NCI-H1694 (cell line): ENCODE measurements around the gene HOXA6.

ENCODE experiments used
- DNase-seq: peaks from one replicate; lab custom pipeline; 2025; lab: John Stamatoyannopoulos, UW

The HOXA6 gene

GRCh38 chr7:27107391-27108381, 39.9 kb downstream of the HOXA6 start:
- DNase-seq, result no peak

DNA sequence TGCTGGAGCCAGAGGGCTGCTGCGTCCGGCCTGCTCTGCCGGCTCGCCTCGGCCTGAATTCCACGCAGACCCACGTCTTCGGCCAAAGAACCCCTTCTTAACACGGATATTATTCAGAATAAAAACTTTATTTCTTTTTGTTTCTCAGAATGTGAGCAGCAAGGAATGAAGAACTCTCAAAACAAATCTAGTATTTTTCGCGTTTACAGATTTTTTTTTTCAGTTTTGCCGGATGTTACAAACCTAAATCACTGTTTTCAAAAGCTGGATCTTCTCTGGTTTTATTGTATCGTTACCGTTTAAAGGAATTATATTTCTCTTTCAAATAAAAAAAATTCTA, 40.7 kb downstream of the HOXA6 start:
- DNase-seq, result no peak

- DNase-seq, result no peak
Observed at GRCh38 chr7:27106181-27106900, 41.2 kb downstream of the HOXA6 start.

GRCh38 chr7:27105301-27106031, 42.1 kb downstream of the HOXA6 start:
- DNase-seq, result no peak

GRCh38 chr7:27104341-27105058, 43.1 kb downstream of the HOXA6 start:
- DNase-seq, result no peak

DNA sequence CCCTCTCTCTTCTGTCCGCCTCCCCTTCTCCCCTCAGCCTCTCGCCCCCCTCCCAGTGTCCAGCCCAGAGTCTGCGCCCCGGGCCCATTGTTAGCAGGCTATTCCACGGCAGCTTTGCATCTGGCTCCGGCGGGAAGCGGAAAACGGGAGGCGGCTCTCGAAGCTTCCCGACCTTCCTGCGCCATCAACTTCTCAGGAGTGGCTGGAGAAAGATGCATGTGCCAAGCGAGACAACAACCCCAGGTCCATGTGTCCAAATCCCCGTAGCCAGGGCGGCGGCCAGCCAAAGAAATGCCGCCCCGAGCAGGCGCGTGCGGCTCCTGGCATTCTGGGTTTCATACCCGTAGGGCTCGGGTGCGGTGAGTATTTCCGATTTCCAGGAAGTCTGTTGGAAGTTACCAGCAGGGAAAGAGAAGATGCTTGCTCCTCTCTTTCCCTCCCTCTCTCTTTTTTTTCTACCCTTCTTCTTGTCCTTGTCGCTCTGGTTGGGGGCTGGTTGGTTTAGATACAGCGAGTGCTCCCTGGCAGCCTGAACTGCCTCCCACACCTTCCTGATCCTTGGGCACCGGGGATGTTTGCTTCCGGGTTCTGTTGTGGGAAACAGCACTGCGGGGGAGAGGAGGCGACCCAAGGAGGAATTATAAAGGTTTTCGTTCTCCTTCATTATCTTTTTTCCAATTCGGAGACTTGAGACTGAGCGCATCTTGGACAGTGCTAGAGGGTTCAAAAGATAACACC, 43.9 kb downstream of the HOXA6 start:
- no peak for DNase-seq

DNA sequence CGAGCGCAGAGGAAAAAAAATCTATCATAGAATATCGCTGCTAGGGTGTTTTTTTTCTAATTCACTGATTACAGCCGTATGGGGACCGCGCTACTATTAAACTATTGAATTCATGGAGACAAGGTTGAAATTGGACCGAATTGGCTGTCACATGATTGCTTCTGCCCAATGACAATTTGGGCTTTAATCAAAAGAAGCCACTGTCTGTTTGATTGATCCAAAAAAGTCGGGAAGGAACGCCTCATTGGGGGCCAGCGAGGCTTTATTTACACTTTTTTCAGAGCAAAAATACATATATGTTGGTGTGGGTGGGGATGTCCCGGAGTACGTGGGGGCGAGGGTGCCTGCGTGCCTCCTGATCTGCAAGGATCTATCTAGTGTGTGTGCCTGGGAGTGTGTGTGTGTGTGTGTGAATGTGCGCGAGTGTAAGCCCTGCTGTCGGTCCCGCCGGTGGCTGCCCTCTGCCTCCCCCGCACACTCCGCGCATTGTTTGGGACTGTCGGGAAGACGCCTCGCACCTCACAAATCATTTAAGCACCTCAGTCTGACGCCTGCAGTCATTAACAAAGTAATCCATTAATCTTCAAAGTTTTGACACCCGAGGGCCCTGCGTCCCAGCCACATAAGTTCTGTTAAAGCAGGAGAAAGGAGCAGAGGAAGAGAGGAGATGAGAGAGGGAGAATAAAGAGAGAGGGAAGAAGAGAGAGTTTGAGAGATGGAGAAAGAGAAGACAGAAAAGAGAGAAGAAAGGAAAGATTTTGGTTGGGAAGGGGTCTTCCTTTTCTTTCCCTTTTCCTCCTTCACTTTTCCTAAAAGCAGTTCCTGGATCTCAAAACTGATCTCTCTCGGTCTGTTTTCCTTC, 44.8 kb downstream of the HOXA6 start, which contains the start of gene HOXA2:
Gene HOXA2, minus strand, starts transcription at position 103 of the 862 bp plus-strand sequence. CDS start 183 bp downstream, outside the sequence.
- DNase-seq, result no peak

DNA sequence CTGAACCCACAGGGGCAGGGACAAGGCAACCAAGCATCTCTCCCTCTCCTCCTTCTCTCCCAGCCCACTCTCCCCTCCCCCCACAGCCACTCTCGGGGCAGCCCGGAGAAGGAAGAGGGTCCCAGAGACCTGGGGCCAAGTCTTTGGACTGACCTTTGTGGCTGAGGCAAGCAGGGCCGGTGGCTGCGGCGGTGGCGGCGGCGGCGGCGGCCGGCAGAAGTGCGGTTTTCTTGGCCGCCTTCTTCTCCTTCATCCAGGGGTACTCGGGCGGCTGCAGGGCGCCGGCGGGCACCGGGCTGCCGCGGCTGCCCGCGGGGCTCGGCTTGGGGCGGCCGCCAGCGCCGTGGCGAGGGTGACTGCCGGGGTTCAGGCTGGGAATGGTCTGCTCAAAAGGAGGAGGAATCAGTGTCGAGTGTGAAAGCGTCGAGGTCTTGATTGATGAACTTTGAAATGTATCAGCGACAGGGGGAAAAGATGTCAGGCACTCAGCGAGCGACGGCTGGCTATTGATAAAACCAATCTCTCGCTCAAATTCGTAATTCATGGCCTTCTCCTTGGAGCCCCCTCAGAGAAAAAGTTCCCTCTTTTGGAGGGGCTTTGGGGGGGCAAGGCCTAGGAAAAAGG, 45.5 kb downstream of the HOXA6 start:
- no peak for DNase-seq

- no peak for DNase-seq
Observed at GRCh38 chr7:27101171-27101956, 46.2 kb downstream of the HOXA6 start.

GRCh38 chr7:27100694-27101170, 46.8 kb downstream of the HOXA6 start:
- DNase-seq, result no peak

- no peak for DNase-seq
Observed at GRCh38 chr7:27099453-27100370, 47.9 kb downstream of the HOXA6 start.

GRCh38 chr7:27098578-27099451, 48.8 kb downstream of the HOXA6 start:
- DNase-seq, result no peak

DNA sequence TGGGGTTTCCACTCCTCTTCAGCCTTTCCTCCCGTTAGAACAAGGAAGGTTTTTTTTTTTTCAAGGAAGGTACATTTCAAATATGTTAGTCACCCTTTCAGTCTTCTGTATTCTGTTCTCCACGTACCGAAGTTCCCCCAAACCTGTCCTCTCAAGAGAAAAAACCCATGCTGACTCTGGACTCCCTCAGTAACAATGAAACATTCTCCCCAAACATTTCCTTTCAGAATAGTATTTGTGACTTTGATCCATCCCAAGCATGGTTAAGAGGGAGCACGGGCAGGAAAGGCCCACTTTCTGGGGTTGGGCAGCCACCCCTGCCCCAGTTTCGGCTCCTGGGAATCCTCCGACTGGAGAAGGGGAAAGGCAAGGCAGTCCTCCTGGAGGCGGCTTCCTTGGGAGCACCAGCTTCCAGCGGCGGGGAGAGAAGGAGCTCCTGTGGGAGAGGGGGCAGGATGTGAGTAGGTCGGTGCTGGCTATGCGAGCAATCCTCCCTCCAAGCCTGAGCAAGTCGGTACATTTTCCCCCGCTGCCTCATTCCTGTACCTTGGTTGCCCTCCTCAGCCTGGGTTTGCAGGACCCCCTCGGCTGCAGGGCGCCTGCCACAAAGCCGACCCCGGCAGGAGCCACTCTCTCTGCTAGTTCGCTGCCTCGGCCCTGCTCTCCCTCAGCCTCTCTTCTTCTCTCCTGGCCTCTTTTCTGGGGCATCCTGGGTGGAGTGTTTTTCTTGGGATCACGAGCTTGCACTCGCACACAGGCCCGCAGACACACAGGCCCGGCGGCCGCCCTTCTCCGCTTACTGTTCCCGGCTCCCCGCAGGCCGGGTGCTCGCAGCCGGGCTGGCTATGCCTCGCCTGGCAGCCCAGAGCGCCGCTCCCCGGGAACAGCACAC, 49.6 kb downstream of the HOXA6 start:
- DNase-seq, result no peak

- no peak for DNase-seq
Observed at GRCh38 chr7:27096768-27097514, 50.6 kb downstream of the HOXA6 start.
